ENCODE data around the gene MBOAT2. TPM values are rescaled to one million over a fixed set of nuclear protein-coding genes. Genes with fewer than 3 reads are reported as not detected.
"Not testable (repeated sequence)": the region's sequence is repeated elsewhere in the genome, so short reads cannot be mapped to it uniquely, and the experiment has no call there.

The MBOAT2 gene
- 9.6 TPM for polyA plus RNA-seq (2012; ENCODE audit: missing spikeins)

DNA sequence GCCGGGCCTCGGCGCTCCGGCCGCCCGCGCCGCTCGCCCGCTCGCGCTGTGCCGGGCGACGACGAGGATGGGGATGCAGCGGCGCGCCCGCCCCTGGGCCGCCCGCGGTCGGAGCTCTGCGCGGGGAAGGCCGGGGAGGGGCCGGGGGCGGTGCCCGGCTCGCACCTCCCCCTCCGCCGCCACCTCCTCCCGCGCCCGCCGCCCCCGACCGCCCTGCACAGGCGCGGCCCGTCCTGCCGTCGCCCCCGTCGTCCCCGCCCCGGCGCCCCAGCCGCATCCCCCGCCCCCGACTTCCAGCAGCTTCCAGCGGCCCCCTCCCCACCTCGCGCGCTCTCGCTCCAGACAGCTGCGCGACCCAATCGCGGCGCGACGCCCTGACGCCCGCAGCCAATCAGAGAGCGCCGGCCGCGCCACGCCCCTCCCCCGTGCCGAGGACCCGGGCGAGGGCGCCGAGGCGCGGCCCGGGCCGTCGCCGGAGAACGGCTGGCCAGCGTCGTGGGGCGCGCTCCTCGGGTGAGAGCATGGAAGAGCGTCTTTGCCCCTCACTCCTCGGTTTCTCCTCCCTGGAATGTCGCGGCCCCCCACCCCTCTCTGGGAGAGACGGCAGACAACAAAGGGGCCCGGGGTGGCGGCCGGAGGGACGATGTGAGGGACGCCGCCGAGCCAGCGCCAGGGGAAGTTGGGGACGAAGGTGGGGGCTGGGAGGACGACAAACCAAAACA, at the start of gene MBOAT2:
MBOAT2 (minus strand) TSS at position 69 of the 722 bp plus-strand sequence. CDS start 70 bp downstream, outside the sequence.
- 0 out of 2 replicates have a peak, but pooled peaks have one; percentile 20 for TF ChIP-seq TAF1 (IDR thresholded peaks at IDR 0.05; ENCODE audit: borderline replicate concordance, low read depth, low read length)
- no peak; the same call in 1 of the 2 replicates for TF ChIP-seq POLR2AphosphoS5 (IDR thresholded peaks at IDR 0.05; ENCODE audit: low read depth, low read length)
- TF ChIP-seq POLR2A (IDR thresholded peaks at IDR 0.05; ENCODE audit: low read depth, low read length): peak; percentile 73
- FAIRE-seq: peak; percentile 75
- DNase-seq (ENCODE audit: insufficient read length): peak; percentile 79

DNA sequence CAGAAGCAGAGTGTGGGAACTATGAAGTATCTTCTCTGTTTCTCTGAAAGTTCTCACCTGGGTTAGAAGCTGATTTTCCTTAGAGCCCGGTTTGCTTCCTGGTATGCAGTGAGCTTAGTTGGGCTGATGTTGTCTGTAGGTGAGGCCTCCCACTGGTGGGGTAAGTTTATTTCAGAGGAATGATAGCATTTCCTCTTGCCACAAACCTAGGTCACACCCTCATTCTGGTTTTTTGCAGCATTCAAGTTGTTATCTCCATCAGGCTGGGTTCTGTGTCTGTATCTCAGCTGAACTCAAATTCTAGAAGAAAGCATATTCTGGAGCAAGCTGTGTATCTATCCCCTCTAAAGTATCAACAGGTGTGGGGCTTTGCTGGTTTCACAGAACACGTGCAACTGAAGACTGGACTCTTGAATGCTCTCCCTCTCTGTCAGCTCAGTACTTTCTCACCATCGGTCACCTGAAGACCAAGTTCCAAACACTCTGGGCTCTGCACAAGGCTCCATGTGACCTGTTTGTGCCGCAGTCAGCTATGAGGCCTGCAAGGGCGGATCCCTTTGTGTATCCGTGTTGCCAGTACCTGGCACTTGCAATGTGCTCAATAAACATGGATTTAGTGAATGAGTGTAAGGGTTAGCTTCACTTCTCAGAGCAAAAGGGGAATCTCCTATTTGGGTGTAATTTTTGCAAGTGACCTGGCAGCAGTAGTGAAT, 49.5 kb upstream of the MBOAT2 start:
- no peak for TF ChIP-seq POLR2AphosphoS5 (IDR thresholded peaks at IDR 0.05; ENCODE audit: low read depth, low read length)
- no peak for TF ChIP-seq TAF1 (IDR thresholded peaks at IDR 0.05; ENCODE audit: borderline replicate concordance, low read depth, low read length)
- no peak for TF ChIP-seq POLR2A (IDR thresholded peaks at IDR 0.05; ENCODE audit: low read depth, low read length)
- DNase-seq (ENCODE audit: insufficient read length) (no peak), FAIRE-seq (no peak)

DNA sequence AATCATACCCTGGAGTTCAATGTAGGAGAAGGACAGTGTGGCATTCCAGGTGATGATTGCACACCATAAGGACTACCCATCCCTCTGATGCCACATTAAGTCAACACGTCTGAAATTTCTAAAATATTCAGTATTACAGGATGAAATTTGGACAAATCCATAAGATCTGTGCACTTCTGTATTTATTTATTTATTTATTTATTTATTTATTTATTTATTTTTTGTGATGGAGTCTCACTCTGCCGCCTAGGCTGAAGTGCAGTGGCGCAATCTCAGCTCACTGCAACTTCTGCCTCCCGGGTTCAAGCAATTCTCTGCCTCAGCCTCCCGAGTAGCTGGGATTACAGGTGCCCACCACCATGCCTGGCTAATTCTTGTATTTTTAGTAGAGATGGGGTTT, 48.0 kb upstream of the MBOAT2 start:
- not testable (repeated sequence) for FAIRE-seq; DNase-seq (ENCODE audit: insufficient read length)

DNA sequence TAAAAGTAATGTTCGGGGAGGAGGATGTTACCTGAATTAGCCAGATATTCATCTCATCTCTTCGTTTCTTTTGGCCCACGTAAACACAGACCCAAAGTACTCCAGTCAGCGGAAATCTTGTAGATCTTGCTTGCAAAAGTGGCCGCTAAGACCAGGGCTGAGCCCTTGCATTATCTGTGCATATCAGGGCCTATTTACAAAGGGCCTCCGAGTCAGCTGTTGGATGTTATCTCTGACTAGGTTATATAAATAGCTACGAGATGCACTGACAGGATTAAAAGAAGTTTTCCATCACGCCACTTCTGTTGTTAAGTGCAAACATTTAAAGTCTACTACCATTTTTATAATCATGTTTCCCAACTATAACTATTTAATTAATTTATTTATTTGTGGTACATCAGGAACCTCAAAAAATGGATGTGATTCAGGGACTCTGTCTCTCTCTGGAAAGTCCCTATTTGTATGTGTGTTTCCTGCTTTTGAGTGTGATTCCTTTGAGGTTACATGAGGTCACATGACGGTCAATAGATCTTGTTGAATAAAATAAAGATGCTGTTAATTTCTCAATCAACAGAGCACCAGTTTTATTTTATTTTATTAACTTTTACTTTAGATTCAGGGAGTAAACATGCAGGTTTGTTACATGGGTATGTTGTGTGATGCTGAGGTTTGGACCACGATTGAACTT, 46.8 kb upstream of the MBOAT2 start:
- FAIRE-seq (no peak), DNase-seq (ENCODE audit: insufficient read length) (no peak)
- no peak for TF ChIP-seq POLR2AphosphoS5 (IDR thresholded peaks at IDR 0.05; ENCODE audit: low read depth, low read length)
- no peak for TF ChIP-seq POLR2A (IDR thresholded peaks at IDR 0.05; ENCODE audit: low read depth, low read length)
- no peak for TF ChIP-seq TAF1 (IDR thresholded peaks at IDR 0.05; ENCODE audit: borderline replicate concordance, low read depth, low read length)

DNA sequence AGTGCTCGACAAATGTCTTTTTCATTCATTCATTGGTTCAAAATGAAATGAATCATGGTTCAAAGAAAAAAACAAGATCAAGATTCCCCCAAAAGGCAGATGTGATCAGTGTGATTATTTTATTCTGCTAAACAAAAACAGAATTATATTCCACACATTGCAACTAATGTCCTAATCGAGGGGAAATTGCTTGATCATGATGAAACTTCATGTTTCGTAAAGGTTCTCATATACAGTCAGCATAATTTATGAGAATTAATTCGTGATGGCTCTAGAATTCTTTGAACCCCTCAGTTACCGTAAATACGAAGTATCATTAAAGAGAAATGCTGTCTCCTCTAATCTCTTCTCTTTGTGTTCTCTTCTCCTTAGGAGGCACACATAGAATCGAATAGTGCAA, 42.1 kb upstream of the MBOAT2 start:
- DNase-seq (ENCODE audit: insufficient read length) (no peak), FAIRE-seq (no peak)
- no peak for TF ChIP-seq POLR2A (IDR thresholded peaks at IDR 0.05; ENCODE audit: low read depth, low read length)
- no peak for TF ChIP-seq TAF1 (IDR thresholded peaks at IDR 0.05; ENCODE audit: borderline replicate concordance, low read depth, low read length)
- TF ChIP-seq POLR2AphosphoS5 (IDR thresholded peaks at IDR 0.05; ENCODE audit: low read depth, low read length): no peak

DNA sequence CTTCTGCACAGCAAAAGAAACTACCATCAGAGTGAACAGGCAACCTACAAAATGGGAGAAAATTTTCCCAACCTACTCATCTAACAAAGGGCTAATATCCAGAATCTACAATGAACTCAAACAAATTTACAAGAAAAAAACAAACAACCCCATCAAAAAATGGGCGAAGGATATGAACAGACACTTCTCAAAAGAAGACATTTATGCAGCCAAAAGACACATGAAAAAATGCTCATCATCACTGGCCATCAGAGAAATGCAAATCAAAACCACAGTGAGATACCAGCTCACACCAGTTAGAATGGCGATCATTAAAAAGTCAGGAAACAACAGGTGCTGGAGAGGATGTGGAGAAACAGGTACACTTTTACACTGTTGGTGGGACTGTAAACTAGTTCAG, 40.0 kb upstream of the MBOAT2 start:
- DNase-seq (ENCODE audit: insufficient read length); FAIRE-seq: not testable (repeated sequence)

DNA sequence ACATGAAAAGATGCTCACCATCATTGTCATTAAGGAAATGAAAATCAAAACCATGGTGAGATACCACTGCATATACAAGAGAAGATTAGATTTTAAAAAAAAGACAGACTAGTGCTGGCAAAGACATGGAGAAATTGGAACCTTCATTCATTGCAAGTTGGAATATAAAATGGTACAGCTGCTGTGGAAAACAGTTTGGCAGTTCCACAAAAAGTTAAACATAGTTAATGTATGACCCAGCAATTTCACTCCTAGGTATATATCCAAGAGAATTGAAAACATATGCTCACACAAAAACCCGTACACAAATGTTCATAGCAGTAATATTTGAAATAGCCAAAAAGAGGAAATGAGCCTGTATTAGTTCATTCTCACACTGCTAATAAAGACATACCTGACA, 33.7 kb upstream of the MBOAT2 start:
- no peak for DNase-seq (ENCODE audit: insufficient read length)
- TF ChIP-seq TAF1 (IDR thresholded peaks at IDR 0.05; ENCODE audit: borderline replicate concordance, low read depth, low read length) (no peak), POLR2A (IDR thresholded peaks at IDR 0.05; ENCODE audit: low read depth, low read length) (no peak), POLR2AphosphoS5 (IDR thresholded peaks at IDR 0.05; ENCODE audit: low read depth, low read length) (no peak)
- no peak for FAIRE-seq

DNA sequence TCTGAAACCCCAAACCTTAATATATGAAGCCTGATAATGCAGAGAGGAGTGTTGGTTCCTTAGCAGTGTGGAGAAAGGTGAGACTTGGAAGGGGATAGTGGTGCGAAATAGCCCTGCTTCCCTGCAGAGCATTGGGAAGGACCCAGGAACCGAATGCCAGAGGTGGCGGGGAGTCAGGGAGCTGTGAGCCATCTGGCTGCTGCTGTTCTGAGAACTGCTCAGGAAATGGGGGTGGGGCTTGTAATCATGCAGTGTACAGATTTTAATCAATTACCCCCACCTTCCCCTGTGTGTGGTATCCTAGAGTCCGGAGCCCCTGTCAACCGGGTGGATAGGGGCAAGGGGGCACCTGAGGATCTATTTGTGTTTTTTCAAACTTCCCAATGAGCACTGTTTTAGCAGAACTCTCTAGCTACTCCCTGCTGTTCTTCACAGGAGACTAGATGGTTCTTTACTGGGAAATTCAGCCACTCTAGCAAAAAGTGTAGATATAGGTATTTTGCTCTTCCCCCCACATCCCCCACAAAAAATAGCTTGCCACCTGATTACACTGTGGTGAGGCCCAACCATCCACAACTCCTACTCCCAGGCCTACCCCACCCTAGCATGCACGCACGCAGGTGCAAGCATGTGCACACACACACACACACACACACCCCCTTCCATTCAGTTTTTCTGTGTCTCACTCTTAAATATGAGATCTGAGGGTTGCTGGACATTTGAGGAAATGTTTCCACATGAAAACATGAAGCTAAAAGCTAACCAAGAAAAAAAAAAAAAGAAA, 30.1 kb upstream of the MBOAT2 start:
- TF ChIP-seq POLR2AphosphoS5 (IDR thresholded peaks at IDR 0.05; ENCODE audit: low read depth, low read length) (no peak), TAF1 (IDR thresholded peaks at IDR 0.05; ENCODE audit: borderline replicate concordance, low read depth, low read length) (no peak), POLR2A (IDR thresholded peaks at IDR 0.05; ENCODE audit: low read depth, low read length) (no peak)
- FAIRE-seq (no peak), DNase-seq (ENCODE audit: insufficient read length) (no peak)

GRCh38 chr2:9032536-9033255, 29.2 kb upstream of the MBOAT2 start:
- TF ChIP-seq POLR2AphosphoS5 (IDR thresholded peaks at IDR 0.05; ENCODE audit: low read depth, low read length) (no peak), TAF1 (IDR thresholded peaks at IDR 0.05; ENCODE audit: borderline replicate concordance, low read depth, low read length) (no peak), POLR2A (IDR thresholded peaks at IDR 0.05; ENCODE audit: low read depth, low read length) (no peak)
- no peak for DNase-seq (ENCODE audit: insufficient read length)
- peak; percentile 38 for FAIRE-seq

GRCh38 chr2:9032121-9032520, 28.6 kb upstream of the MBOAT2 start:
- DNase-seq (ENCODE audit: insufficient read length): no peak
- no peak for FAIRE-seq
- TF ChIP-seq POLR2A (IDR thresholded peaks at IDR 0.05; ENCODE audit: low read depth, low read length): no peak
- TF ChIP-seq POLR2AphosphoS5 (IDR thresholded peaks at IDR 0.05; ENCODE audit: low read depth, low read length): no peak
- no peak for TF ChIP-seq TAF1 (IDR thresholded peaks at IDR 0.05; ENCODE audit: borderline replicate concordance, low read depth, low read length)

- no peak for DNase-seq (ENCODE audit: insufficient read length)
Observed at GRCh38 chr2:9031246-9031645, 27.8 kb upstream of the MBOAT2 start.

More at GRCh38 chr2:9031246-9031645, 27.8 kb upstream of the MBOAT2 start:
- TF ChIP-seq TAF1 (IDR thresholded peaks at IDR 0.05; ENCODE audit: borderline replicate concordance, low read depth, low read length) (no peak), POLR2A (IDR thresholded peaks at IDR 0.05; ENCODE audit: low read depth, low read length) (no peak), POLR2AphosphoS5 (IDR thresholded peaks at IDR 0.05; ENCODE audit: low read depth, low read length) (no peak)
- no peak for FAIRE-seq
